Activated T-cell treated with anti-CD3 and anti-CD28 coated beads, Interleukin-2, amount 50 U/mL, for 48 hours (primary cell): ENCODE results near the gene TEX48.

Experiments
- DNase-seq, 2 experiments: peaks; one replicate each; pipeline ENCODE4 v3.0.0-alpha.2; 2020

The TEX48 gene

GRCh38 chr9:114666401-114666800 lies 15.6 kb downstream of the TEX48 start:
- DNase-seq, result no peak

DNA sequence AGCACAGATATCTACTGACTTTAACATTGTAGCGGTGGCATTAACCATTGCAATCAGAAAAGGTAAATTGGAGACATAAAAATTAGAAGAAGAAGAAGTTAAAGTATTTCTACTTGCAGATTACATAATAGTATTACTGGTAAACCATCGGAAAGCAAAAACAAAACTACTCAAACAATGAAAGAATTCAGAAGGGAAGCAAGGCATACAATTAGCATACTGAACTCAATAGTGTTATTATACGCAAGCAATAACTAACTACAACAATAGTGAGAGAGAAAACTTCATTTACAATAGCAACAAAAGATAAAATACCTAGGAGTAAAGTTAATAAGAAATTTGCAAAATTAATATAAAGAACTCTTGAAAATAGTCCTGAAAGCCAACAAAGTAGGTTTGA lies 17.8 kb downstream of the TEX48 start:
- no peak for DNase-seq

GRCh38 chr9:114662081-114662989 lies 19.7 kb downstream of the TEX48 start:
- DNase-seq, result peak; percentile 81 to 82

DNA sequence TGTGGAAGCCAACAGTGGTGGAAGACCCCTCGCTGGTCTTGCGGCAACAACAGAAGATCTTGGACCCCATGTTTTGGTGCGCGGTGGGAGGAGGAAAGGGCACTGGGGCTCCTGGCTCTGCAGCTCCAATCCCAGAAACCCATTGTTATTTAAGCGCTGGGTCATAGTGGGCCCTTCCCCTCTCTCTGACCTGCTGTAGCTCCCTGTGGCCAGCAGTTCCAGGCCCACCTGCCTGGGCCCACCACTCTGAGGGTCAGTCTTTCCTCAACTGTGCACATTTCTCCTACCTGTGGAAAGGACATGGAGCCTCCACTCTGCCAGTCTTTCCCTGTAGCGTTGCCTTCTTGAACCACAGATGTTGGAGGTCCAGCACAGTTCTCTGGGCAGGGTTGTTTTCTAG lies 24.3 kb downstream of the TEX48 start, which contains the start of gene TEX53:
Gene TEX53, minus strand, starts transcription at position 101 of the 400 bp plus-strand sequence. Its CDS starts 31 bp downstream, at position 70.
- no peak for DNase-seq

DNA sequence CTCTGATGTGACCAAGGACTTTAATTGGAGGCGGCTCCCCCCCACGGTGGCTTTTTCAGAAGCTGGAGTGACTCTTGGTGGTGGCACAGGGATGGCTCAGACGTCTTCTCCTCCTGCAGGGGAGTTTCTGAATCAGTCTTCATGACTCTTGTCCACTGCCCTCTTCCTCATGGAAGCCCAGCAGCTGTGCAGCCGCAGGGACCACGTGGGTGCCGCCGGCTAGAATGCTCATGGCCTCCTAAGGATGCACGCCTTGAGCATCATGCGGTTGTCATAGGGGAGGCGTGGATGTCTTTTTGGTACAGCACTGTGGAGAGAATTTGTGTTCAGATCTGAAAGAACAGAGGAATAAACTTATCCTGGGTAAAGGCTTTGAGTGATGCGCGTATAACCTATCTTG lies 25.7 kb downstream of the TEX48 start:
- DNase-seq, result no peak

GRCh38 chr9:114655689-114656088 lies 26.3 kb downstream of the TEX48 start:
- DNase-seq, result no peak

GRCh38 chr9:114653556-114654159 lies 28.3 kb downstream of the TEX48 start:
- peak; percentile 87 to 89 for DNase-seq

- DNase-seq, result peak in 1 of 2 experiments; percentile 23
These were observed 29.0 kb downstream of the TEX48 start for GRCh38 chr9:114652776-114653555.

DNA sequence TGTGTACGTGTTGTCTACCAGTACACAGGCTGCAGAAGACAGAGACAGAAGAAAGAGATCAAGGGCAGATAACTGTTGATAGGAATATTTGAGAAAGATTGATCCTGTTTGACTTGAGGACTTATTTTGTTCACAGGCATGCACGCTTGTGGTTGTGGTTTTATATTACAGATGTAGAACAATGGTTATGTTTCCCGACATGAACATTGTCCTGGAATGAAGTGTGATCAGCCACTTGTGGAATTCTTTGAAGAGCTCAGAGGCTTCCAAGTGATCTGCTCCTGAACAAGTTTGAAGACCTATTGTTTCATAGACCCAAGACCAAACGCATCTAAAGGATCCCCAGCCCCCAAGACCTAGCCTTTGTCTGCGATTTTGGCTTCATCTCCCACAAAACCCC lies 38.1 kb downstream of the TEX48 start:
- DNase-seq, result peak in 1 of 2 experiments; percentile 6

DNA sequence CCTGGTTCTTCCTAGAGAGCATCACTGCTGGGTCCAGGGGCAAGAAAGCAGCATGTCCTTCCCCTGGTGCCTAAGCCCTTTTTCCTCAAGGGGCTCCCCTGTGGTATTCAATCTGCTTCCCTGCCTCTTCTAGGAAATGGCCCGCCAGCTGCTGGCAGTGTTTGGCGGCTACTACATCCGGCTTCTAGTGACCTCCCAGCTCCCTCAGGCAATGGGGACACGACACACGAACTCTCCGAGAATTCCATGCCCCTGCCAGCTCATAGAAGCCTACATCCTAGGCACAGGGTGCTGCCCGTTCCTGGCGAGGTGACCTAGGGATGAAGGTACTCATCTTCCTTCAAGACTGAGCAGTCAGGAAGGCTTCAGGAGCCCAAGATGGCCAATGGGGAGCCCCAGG lies 39.0 kb downstream of the TEX48 start:
- peak in 1 of 2 experiments; percentile 12 for DNase-seq

- DNase-seq, result no peak
These were observed 40.0 kb downstream of the TEX48 start for GRCh38 chr9:114641967-114642366.

GRCh38 chr9:114638404-114638803 lies 43.6 kb downstream of the TEX48 start:
- DNase-seq, result no peak

DNA sequence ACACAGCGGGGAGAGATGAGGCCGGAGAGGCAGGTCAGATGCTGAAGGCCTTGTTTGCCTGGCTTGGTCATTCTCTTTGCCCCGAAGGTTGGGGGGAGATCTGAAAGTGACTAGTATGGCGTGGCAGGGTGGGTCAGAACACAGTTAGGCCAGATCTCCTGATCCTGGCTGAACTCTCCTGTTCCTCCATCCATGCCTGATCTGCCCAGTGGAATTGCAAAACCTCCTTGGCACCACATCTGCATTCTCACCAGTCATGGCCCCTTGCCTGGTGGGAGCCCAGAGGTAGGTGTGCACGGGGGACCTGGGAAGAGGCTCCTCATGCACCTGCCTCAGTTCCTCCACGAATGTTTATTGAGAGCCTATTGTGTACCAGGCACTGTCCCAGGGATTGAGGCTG lies 47.6 kb downstream of the TEX48 start:
- DNase-seq, result no peak

GRCh38 chr9:114633438-114634089 lies 48.4 kb downstream of the TEX48 start:
- no peak for DNase-seq

DNA sequence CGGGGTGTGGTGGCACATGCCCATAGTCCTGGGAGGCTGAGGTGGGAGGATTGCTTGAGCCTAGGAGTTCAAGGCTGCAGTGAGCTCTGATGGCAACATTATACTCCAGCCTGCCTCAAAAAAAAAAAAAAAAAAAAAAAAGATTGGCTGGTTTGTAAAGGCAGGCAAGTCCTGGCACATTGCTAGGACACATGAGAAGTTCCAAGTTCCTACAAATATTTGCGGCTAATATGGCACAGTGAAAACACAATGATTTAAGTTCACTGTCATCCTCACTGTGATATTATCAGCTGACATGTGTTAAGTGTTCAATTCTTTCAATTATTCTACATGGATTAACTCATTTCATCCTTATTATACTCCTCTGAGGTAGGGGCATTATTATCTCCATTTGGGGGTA lies 50.8 kb downstream of the TEX48 start:
- DNase-seq, result no peak

- DNase-seq, result no peak
These were observed 52.4 kb downstream of the TEX48 start for GRCh38 chr9:114629563-114630090.

DNA sequence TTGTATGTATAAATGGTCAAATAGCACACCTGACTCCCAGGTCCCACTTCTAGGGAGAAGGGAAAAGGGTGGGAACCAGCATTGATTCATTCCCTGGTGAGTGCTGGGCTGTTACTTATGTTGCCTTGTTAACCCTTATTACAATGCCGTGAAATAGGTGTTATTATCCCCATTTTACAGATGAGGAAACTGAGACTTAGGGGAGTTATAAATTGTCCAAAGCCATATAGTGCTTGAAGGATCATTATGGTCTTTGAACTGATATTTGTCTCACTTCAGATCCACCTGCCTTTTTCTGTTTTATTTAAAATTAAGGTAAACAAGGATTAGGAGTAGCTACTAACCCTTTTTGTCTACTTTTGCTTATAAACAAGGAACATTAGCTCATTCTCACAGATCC lies 54.4 kb downstream of the TEX48 start:
- DNase-seq, result no peak

GRCh38 chr9:114626415-114627020 lies 55.5 kb downstream of the TEX48 start:
- DNase-seq, result no peak

DNA sequence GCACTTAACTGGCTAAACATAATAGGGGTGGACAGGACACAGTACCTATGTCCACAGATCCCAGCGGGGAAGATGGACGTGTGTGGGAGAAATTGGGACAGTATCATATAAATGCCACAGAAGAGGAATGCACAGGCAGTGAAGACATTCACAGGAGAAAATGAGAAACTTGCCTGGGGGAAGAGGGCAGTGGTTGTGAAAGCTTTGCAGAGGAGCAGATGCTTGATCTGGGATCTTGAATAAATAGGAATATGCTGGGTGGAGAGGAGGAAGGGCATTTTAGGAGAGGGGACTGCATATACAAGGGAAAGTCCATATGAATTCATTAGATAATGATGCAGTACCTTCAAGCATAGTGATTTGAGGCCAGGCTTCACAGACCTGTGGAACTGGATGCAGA lies 57.3 kb downstream of the TEX48 start:
- no peak for DNase-seq

DNA sequence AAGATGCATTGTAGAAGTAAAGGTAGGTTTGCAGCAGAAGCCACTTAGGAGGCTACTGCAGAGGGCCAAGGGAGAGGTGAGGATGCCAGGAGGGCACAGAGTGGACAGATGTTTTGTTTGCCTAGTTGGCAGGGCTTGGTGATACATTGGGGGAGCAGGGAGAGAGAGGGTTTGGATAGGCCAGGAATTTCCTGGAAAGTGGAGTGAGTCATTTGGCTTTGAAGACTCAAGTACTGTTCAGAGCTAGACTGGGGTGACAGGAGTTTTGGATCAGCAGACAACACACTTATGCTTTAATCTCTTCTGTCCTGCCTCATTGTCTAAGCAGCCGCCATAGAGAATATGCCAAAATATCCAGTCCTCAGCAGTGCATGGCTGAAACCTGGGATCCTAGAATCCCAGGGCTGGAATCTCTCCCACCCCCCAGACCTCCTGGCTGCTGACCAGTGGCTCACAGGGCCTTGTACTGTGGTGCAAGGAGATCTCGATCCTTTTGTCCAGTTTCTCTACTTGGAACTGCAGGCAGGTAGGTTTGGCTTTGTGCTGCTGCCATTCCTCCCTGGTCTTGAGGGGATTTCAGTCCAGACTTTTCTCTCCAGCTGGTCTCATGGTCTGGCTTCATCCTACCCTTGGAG lies 59.9 kb downstream of the TEX48 start:
- DNase-seq, result no peak

GRCh38 chr9:114621561-114621960 lies 60.4 kb downstream of the TEX48 start:
- DNase-seq, result no peak
